HG03457 (cell line): ENCODE measurements around the gene KITLG.
"Not testable (repeated sequence)": the region's sequence is repeated elsewhere in the genome, so short reads cannot be mapped to it uniquely, and the experiment has no call there.

Source experiments
- ATAC-seq: cut with Tn5 transposase; IDR thresholded peaks from one replicate; pipeline ENCODE4 v1.9.1; 2021; ENCODE audit warnings: moderate number of reproducible peaks; ENCODE audit not compliant: unreplicated experiment

The KITLG gene

DNA sequence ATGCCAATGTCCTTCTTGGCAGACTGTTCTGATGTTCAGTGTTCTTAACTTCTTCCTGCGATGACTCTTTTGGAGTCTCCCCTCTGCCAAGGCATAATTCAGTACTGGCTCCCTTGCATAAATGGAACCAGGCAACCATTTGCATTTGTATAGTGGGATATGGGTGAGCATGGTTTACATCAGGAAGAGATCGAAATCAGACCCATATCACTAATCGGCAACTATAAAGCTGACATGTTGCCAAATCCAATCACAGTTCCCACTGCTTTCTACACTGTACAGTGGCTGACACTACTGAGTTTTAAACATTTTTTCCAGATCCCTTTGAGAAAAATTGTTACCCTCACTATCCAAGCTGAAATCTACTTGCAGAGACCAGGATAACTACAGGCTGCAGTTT lies 83.8 kb downstream of the KITLG start:
- no peak for ATAC-seq

DNA sequence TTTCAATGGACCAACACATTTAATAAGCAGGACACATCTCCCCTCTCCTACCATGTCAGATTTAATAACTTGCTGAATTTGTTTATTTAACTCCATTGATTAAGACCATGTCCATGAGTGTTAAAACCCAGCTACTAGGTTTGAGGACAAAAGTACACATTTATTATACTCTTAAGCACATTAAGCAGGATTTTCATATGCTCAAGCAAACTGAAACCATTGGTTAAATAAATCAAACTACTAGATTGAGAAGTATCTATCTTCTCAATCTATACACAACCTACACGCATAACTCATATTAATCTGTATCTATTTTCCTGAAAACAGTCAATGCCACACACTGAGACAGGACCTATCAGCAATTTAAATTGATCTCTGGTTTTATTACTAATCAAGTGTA lies 85.2 kb downstream of the KITLG start:
- no peak for ATAC-seq

DNA sequence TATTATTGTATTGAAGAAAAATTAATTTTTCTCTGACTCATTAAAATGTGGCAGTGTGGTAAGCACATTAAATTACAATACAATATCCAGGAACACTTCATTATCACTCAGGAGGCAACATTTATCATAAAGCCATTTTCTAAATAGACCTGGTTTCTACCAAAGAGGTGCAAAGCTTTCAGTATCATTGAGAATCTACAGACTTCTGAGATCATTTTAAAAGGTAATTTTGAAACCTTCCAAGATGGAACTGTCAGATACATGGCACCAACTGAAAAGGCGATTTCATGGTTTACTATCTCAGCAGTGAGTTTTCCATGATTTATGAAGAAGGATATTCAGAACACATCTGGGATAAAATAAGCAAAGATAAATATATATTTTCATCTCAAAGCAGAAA lies 85.8 kb downstream of the KITLG start:
- ATAC-seq = no peak

DNA sequence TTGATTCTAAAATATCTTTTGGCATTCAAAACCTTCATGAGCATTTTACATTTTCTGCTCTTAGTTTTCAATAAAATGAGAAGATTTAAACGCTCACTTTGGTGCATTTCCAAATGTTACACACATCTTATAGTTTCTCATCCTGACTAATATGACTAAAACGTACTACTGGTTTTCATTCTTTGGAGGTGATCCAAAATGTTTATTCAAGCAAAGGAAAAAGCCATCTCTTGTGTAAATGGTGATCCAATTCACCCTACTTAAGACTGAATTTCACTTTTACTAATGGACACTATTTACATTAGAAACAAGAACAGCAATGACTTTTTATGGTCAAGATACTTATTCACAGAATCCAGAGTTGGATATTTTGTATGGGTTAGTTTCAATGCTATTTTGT lies 86.6 kb downstream of the KITLG start:
- no peak for ATAC-seq

DNA sequence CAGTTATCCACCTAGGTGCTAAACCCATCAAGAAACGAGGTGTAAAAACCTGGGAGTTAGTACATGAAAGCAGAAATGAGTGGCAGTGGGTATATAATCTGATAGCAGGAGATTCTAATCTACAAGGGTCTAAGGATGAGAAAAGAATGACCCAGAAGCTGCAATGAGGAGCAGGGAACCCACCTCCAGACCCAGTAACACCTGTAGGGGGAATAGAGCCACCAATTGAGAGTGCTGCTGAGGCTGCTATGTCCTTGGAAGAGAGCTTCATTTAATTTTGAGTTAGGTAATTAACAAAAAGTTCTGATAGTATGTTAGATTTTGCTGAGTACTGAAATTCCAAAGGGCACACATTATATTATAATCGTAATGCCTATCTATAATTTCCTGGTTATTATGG lies 89.8 kb downstream of the KITLG start:
- ATAC-seq = no peak

DNA sequence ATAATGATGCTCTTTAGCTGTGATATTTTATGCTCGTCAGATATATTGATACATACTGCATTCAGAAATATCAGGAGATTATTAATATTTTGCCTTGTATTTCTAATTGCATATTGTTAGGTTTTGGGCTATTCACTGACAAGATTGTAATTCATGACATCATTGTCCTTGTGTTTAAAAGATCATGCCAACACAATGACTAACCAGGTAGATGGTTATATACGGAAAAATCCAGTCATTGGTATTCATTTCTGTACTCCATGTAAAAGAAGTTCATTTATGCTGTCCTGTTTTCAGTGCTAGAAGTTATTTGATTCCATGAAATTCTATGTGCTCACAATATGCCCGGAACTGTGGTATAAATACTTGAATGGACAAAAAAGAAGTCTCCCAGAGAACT lies 107.5 kb downstream of the KITLG start:
- no peak for ATAC-seq

DNA sequence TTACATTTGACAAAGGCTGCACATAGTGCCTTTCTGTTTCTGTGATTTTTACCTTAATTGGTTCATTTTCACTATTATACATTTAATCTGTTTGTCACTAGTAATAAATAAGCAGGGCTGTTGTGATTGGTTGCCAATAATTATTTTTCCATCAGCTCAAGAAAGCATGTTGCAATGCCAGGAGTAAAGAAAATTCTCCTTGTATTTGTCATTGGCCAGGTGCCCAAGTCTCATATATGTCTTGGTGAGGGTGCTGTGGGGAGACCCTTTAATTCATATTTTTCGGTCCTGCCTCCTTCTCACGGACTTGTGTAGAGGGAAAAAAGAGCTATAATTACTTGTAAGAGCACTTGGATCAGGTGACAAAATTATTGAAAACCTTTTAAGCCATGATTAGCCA lies 108.0 kb downstream of the KITLG start:
- no peak for ATAC-seq

DNA sequence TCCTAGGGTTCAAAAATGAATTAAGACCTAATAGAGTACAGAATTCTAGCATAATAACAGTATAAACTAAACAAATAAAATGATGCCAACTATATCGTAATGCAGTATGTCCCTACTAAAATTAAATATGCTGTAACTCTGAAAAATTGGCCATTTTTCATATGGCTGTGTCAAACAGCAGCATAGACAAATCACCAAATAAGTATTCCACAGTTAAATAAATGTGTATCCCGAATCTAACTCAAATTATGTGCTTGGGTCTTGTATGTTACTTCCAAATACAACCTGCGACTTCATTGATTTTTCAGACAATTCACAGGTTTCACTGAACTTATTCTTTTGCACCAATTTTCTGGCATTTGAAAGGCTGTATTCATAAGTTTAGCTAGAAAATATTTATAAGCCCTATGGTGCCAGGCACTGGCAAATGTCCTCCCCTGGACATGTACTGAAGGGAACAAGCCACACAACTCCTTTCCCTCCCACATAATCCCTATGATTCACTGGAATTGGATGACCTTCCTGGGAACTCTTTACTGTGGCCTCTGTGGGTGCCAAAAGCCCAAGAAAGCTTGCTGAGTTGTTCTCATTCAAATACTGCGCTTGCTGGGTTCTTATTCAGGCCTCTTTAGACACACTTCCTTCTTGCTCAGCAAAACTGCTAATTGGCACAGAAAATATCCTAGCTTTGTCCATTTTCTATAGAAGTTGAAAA lies 108.8 kb downstream of the KITLG start:
- ATAC-seq = no peak

DNA sequence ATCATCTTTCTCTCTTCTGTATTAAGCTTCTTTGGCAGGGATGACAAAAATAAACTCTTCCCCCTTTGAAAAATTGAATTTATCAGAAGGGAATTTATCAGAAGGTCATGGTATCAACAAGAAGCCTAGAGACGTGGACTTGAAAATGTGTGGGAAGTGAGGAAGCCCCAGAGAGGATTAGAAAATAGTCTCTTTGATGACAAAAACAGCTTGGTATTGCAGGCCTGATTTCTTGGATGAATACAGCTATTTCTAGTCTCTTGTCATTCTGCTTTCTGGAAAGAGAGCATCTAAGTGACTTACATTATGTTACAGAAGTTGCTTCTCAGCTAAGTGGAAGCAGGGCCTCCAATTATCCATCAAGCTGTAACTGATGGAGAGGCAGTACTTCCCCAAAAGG lies 111.1 kb downstream of the KITLG start:
- no peak for ATAC-seq

DNA sequence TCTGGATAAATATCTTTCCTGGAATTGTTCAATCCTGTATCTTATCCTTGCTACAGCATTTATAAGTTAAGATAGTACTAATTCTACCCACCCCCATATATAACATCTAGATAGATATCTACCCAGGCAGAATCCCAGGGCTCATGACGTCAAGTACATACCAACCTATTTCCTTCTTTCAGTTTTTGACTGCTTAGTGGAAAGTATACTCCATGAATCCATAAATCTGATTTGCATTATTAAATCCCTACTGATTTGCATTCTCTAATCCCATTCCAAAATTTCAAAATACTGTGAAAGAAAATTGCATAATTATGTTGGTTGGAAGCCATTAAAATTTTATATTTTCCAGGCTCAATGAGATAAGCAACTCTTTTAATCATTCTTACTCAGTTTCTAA lies 111.7 kb downstream of the KITLG start:
- no peak for ATAC-seq

DNA sequence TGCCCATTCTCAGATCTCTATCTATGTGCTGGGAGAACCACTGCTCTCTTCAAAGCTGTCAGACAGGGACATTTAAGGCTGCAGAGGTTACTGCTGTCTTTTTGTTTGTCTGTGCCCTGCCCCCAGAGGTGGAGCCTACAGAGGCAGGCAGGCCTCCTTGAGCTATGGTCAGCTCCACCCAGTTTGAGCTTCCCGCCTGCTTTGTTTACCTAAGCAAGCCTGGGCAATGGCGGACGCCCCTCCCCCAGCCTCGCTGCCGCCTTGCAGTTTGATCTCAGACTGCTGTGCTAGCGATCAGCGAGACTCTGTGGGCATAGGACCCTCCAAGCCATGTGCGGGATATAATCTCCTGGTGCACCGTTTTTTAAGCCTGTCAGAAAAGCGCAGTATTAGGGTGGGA lies 113.6 kb downstream of the KITLG start:
- ATAC-seq = not testable (repeated sequence)

DNA sequence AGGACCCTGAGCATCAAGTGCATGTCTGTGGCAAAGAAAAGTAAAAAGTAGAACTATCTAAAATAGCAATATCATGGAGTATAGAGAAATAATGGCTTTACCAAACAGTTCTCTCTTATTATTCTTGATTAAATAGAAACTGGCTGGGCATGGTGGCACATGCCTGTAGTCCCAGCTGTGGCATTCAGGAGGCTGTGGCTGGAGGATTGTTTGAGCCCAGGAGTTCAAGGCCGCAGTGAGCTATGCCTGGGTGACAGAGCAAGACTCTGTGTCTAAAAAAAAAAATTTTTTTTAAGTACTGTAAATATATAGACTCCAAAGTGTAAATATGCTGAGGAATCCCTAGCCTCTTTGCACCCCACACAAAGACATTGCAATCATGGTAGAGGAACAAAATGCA lies 121.9 kb downstream of the KITLG start:
- ATAC-seq = no peak

DNA sequence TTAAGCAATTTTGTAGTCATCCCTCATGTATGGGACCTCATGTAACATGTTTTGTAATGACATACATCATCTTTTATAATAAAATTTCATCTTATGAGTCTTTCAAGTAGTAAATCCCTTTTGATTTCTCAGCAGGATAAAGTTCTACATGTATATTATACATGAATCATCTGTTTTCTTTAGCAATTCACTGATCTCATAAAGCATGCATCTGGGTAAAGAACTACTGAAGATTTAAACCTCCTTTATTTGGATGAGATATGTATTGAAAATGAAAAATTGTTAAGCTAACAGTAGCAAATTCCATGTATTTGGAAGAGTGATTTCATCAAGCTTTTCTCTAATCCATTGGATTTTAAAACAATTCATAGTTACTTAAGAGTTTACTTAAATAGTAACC lies 126.9 kb downstream of the KITLG start:
- no peak for ATAC-seq

DNA sequence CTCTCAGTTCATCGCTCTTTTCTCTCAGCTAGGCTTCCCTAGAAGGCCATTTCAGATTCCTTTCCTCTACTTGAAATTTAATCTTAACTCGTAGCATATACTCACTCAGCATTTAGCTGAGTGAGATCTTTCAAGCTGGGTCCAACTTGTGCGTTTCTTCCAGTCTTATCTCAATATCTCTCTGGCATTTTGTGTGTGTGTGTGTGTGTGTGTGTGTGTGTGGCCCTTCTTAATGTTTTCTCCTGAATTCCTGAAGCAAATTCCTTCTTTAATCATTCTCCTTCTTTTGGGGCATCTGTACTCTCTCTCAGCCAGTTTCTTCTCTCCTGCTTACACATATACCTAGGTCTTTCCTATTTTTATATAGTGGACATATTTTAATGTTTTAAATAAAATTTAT lies 129.1 kb downstream of the KITLG start:
- no peak for ATAC-seq

DNA sequence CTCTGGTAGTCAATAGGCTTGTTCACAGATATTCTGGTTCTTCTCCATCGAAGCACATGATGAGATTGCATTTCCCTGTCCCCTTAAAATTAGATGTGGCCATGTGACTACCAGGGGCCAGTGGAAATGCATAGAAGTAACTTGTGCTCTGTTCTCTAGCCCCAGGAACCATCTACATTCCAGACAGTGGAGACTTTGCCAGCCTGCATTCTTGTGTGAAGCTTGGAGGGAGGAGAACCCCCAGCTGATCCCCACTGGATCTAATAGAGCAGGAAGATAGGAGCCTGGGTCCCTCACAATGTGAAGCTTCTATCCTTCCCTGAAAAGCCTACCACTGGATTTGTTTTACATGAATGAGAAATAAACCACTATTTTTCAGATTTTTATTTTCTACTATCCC lies 130.1 kb downstream of the KITLG start:
- no peak for ATAC-seq

DNA sequence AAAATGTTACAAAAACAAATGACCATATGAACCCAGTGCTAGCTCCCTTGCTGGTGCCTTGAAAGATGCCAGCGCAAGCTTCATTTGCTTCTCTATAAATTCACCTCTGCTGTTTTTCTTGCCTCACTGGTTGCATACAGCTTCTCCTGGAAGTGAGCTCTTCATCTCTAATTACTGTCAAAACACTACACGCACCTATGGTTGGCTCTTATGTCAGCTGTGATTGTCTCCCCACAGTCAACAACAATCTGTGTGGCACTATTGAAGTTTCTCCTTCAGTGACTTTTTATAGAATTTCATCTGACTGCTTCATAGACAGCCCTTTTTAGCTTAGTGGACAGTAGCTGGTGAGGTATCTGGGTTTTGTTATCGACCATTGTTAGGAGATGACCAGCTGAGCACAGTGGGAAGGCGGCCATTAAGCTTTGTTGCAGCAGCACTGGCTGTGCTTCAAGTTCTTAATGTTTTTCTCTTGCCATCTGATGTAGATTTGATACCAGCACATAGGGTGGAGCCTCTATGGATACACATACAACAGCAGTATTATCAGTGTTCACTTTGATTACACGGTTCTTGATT lies 131.8 kb downstream of the KITLG start:
- no peak for ATAC-seq

DNA sequence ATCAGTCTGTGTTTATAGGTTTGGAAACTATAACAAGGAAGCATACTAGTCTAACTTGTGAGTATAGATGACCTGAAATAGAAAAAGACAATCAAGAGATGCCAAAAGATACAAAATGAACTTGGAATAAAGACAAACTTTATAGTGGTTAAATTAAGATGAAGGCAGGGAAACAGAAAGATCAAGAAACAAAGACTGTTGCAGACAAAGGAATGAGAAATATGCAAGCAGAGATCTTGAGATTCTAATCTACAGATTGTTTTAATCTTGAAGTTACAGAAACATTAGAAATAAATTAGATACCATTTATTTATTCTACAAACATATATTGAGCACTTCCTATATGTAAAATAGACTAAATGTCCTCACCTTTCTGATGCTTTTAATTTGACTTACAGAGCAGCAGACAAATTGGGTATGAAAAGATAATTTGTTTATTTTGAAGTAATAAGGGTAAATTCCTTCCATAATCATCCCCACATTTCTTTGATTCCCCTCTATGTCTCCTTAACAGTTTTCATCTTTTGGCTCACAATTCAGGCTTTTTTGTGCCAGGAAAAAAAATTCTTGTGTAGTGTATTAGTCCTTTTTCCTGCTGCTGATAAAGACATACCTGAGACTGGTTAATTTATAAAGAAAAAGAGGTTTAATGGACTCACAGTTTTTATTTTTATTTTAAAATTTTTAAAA lies 134.4 kb downstream of the KITLG start:
- ATAC-seq = no peak

DNA sequence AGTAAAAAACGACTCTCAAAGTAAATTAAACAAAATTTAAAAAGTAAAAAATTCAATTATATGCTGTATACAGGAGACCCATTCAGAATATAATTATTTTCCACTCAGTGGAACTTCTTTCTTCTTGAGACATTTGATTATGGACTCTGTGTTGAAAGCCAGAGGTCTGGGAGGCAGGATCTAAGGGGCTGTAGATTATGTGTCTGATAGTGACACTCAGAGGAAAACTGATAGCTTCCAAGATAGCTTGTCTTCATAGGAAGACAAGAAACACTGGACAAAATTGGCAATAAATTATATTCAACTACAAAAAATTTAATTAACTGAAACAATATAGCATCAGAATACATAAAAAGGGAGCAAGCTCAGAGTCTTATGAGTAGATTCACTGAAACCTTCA lies 135.8 kb downstream of the KITLG start:
- no peak for ATAC-seq
